CD4-positive, alpha-beta T cell (primary cell): ENCODE data around the gene SETD4. TPM values are rescaled to one million over a fixed set of nuclear protein-coding genes. Genes with fewer than 3 reads are reported as not detected.

Experiments used
- ATAC-seq: fragments of 200-7000 bp; cut with Tn5 transposase; one replicate; pipeline ENCODE4 v1.10.0; 2022; ENCODE audit warnings: mild to moderate bottlenecking; ENCODE audit not compliant: poor library complexity
- CTCF ChIA-PET: fragments of 350-600 bp; sonication (Branson Sonifier 250); formaldehyde crosslinking; loops from one replicate; lab custom pipeline; 2021; ENCODE audit warnings: antibody characterized with exemption, inconsistent platforms; lab: Charles Lee
- POLR2A ChIA-PET: fragments of 350-600 bp; sonication (Branson Sonifier 250); formaldehyde crosslinking; loops from one replicate; lab custom pipeline; 2021; ENCODE audit warnings: antibody characterized with exemption, inconsistent platforms; lab: Charles Lee
- DNase-seq, 14 experiments: peaks; one replicate each; pipeline ENCODE4 v3.0.0-alpha.2; 2013 to 2020; ENCODE audit warnings: mixed read lengths in 2 of 14
- H3K27ac ChIP-seq, 2 donors: one replicate each; pipeline versions ENCODE4 v1.5.1 to v1.7.0; 2013; ENCODE audit warnings: low read length in 2 of 2, low read depth in 1 of 2, mild to moderate bottlenecking in 1 of 2
- H3K27me3 ChIP-seq, 2 experiments: 1 replicate in 1 of 2; 2 replicates in 1 of 2; pipeline versions ENCODE4 v1.6.1 to v1.7.0; 2013; ENCODE audit warnings: low read length in 2 of 2, control low read depth in 1 of 2, mild to moderate bottlenecking in 1 of 2, moderate library complexity in 1 of 2; ENCODE audit not compliant: insufficient read depth in 2 of 2, control insufficient read depth in 1 of 2
- H3K36me3 ChIP-seq: one replicate; pipeline ENCODE4 v1.6.1; 2013; ENCODE audit warnings: low read length, control low read depth; ENCODE audit not compliant: insufficient read depth
- H3K4me1 ChIP-seq: one replicate; pipeline ENCODE4 v1.6.1; 2013; ENCODE audit warnings: low read length, control low read depth; ENCODE audit not compliant: insufficient read depth
- H3K4me3 ChIP-seq: one replicate; pipeline ENCODE4 v1.5.1; 2013; ENCODE audit warnings: mild to moderate bottlenecking, low read length, moderate library complexity
- H3K9me3 ChIP-seq, 2 experiments: 1 replicate in 1 of 2; 2 replicates in 1 of 2; pipeline versions ENCODE4 v1.6.1 to v1.7.0; 2013; ENCODE audit warnings: low read length in 2 of 2, mild to moderate bottlenecking in 2 of 2, control low read depth in 1 of 2, moderate library complexity in 1 of 2; ENCODE audit not compliant: control insufficient read depth in 1 of 2, insufficient read depth in 1 of 2
- H3K27ac Mint-ChIP-seq: one replicate; pipeline ENCODE4 v1.8.0; 2020; ENCODE audit warnings: mixed read lengths
- H3K27me3 Mint-ChIP-seq: one replicate; pipeline ENCODE4 v1.8.0; 2021; ENCODE audit warnings: mixed read lengths
- H3K36me3 Mint-ChIP-seq: one replicate; pipeline ENCODE4 v1.8.0; 2021; ENCODE audit warnings: low read depth, mixed read lengths
- H3K4me1 Mint-ChIP-seq: one replicate; pipeline ENCODE4 v1.8.0; 2021; ENCODE audit warnings: low read depth, mixed read lengths
- H3K4me3 Mint-ChIP-seq: one replicate; pipeline ENCODE4 v1.8.0; 2020; ENCODE audit warnings: mild to moderate bottlenecking, mixed read lengths
- H3K9me3 Mint-ChIP-seq: one replicate; pipeline ENCODE4 v1.8.0; 2020; ENCODE audit warnings: mixed read lengths
- CTCF ChIP-seq: fragments of 200-600 bp; IDR thresholded peaks from one replicate; pipeline ENCODE4 v1.8.0; 2022; ENCODE audit warnings: antibody characterized with exemption, mild to moderate bottlenecking
- intact Hi-C, 2 experiments: fragments of 100-400 bp; cut with DNase I in 1 of 2; cut with micrococcal nuclease in 1 of 2; formaldehyde crosslinking; loops; one replicate each; pipeline versions ENCODE4 v1.15.1 to v1.9.0; 2023 to 2025; cut with DNase I, micrococcal nuclease
- total RNA-seq, 174 experiments: library from RNA in 2 of 174; stranded (reverse) in 2 of 174; gene quantifications; one replicate each; pipeline ENCODE4 v1.2.3 and lab custom pipeline; 2021 to 2026

The SETD4 gene
- total RNA-seq, 2 experiments from 2014 or later, result 10.8 to 12.3 TPM

GRCh38 chr21:36079671-36080070, 19.3 kb upstream of the SETD4 start:
- peaks cover 34% of the 10 kb centered on the region for H3K4me1 Mint-ChIP-seq
- Histone ChIP-seq H3K27ac (peak overlapping the region in 1 of 2 donors; percentile 80), H3K4me1 (peaks cover 18% of the 10 kb centered on the region), H3K9me3 (no peaks in the 10 kb centered on the region), H3K4me3 (no peak overlapping the region), H3K36me3 (no peaks in the 10 kb centered on the region), H3K27me3 (no peaks in the 10 kb centered on the region)
- no peaks in the 10 kb centered on the region for H3K27me3 Mint-ChIP-seq
- peak overlapping the region; percentile 89 for H3K27ac Mint-ChIP-seq
- ChIA-PET POLR2A (interaction anchor here (0.9 to 2.9 kb wide), 6 partner anchors 10 to 240 kb away, joined by 3 to 24 read pairs (median 4); partner anchors contain the start of genes CBR1 and SETD4), CTCF (interaction anchor here (0.6 to 1.7 kb wide), 3 partner anchors 10 to 1028 kb away, joined by 3 to 4 read pairs (median 3); partner anchors contain the start of gene CBR1)
- DNase-seq (no peak), ATAC-seq (no peak)
- H3K9me3 Mint-ChIP-seq, result no peaks in the 10 kb centered on the region
- H3K36me3 Mint-ChIP-seq, result peaks cover 4% of the 10 kb centered on the region
- intact Hi-C loops, result loop anchor here in 1 of 2 experiments (1.0 to 10.0 kb wide), 2 partner anchors 19 to 885 kb away; partner anchors contain the start of genes HLCS and SETD4
- H3K4me3 Mint-ChIP-seq, result peak overlapping the region; percentile 85
- no peak for TF ChIP-seq CTCF

DNA sequence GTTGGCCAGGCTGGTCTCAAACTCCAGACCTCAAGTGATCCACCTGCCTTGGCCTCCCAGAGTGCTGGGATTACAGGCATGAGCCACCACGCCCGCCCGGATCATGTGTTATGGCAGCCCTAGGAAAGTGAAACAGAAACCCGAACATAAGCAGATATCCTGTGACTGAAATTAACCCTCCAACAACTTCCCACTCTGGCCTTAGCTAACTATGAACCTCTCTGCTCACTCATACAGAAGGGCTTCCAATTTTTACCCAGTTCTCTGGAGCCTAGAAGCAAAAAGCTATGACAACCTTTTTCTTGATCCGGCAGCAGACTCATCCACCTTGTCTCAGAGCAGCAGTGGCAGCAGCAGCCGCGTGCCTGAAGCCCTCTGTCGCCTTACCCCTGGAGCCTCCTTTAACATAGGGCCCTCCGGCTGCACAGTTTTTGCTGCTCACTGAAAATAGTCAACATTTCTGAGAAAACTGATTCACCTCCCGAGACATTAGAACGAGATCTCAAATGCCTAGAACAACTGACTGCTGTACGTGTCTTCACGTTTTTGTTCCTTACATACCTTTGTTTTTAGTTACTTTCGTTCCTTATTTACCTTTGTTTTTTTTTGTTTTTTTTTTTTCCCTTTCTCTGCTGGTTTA, 18.8 kb upstream of the SETD4 start:
- Mint-ChIP-seq H3K27me3 (no peaks in the 10 kb centered on the region), H3K4me3 (peak overlapping the region; percentile 85), H3K4me1 (peaks cover 34% of the 10 kb centered on the region), H3K9me3 (no peaks in the 10 kb centered on the region), H3K27ac (peak overlapping the region; percentile 89), H3K36me3 (peaks cover 4% of the 10 kb centered on the region)
- H3K9me3 ChIP-seq, result no peaks in the 10 kb centered on the region
- peak overlapping the region; percentile 46 for H3K4me3 ChIP-seq
- ATAC-seq (peak; percentile 93), DNase-seq (peak; percentile 3 to 72 (median 22))
- no peaks in the 10 kb centered on the region for H3K27me3 ChIP-seq
- H3K4me1 ChIP-seq, result peaks cover 18% of the 10 kb centered on the region
- ChIA-PET CTCF (interaction anchor here (0.6 to 1.7 kb wide), 3 partner anchors 9 to 1028 kb away, joined by 3 to 4 read pairs (median 3); partner anchors contain the start of gene CBR1), POLR2A (interaction anchor here (0.9 to 2.9 kb wide), 6 partner anchors 9 to 241 kb away, joined by 3 to 24 read pairs (median 4); partner anchors contain the start of genes CBR1 and SETD4)
- H3K27ac ChIP-seq, result peak overlapping the region in 1 of 2 donors; percentile 80
- no peaks in the 10 kb centered on the region for H3K36me3 ChIP-seq
- no peak for TF ChIP-seq CTCF
- intact Hi-C loops, result loop anchor here in 1 of 2 experiments (1.0 to 10.0 kb wide), 2 partner anchors 19 to 886 kb away; partner anchors contain the start of genes HLCS and SETD4

GRCh38 chr21:36077758-36078157, 17.4 kb upstream of the SETD4 start:
- Histone ChIP-seq H3K27me3 (no peaks in the 10 kb centered on the region), H3K27ac (no peak overlapping the region), H3K36me3 (peaks cover 7% of the 10 kb centered on the region), H3K4me1 (peaks cover 19% of the 10 kb centered on the region), H3K9me3 (no peaks in the 10 kb centered on the region), H3K4me3 (no peak overlapping the region)
- Mint-ChIP-seq H3K27me3 (no peaks in the 10 kb centered on the region), H3K4me1 (peaks cover 43% of the 10 kb centered on the region), H3K4me3 (no peak overlapping the region), H3K9me3 (no peaks in the 10 kb centered on the region), H3K27ac (peak overlapping the region; percentile 89), H3K36me3 (peaks cover 13% of the 10 kb centered on the region)
- ChIA-PET CTCF (no interaction called here), POLR2A (interaction anchor here (2.4 to 2.9 kb wide), 2 partner anchors 8 to 18 kb away, joined by 22 to 24 read pairs; partner anchors contain the start of genes CBR1 and SETD4)
- intact Hi-C loops, result loop anchor here in 1 of 2 experiments (10.0 kb wide), 1 partner anchor 887 kb away; the partner anchor contains the start of gene HLCS
- ATAC-seq, result no peak
- TF ChIP-seq CTCF, result no peak
- DNase-seq, result no peak
